ENCODE data around the gene MRPS18B.
A peak's percentile ranks its signal among the peaks of the same experiment; 100 is the strongest.

MRPS18B gene

DNA sequence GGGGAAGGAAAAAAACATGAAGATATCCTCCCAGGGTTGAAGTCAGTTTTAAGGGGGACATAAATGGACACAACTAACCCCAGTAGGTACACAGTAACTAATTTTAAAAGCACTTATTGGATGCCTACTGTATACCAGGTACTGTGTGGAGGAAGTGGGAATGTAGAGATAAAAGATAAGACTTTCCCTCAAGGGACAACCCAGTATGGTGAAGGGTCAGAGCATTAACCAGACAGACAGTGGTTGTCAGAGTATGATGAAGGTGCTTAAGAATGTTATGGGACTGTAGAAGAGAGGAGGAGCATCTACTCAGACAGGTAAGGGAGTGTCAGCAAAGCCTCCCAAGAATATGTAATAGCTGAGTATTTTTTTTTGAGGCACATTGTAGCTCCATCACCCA, 45.5 kb upstream of the MRPS18B start:
- POLR2A ChIA-PET, result no interaction called here
- H3K27ac ChIP-seq (ENCODE audit: insufficient read depth in 1 of 2, low read depth in 1 of 2, low read length in 2 of 2, poor library complexity in 1 of 2, severe bottlenecking in 2 of 2), result peak overlapping the region; percentile 92 to 95
- CTCF ChIA-PET, result no interaction called here
- H3K9me3 ChIP-seq (ENCODE audit: control extremely low read depth in 1 of 5, control insufficient read depth in 4 of 5, insufficient read depth in 2 of 5, low read depth in 1 of 5, low read length in 4 of 5), result no peaks in the 10 kb centered on the region
- no peak for DNase-seq
- peaks cover 2 to 30% (median 12%) of the 10 kb centered on the region in 4 experiments for H3K36me3 ChIP-seq (ENCODE audit: control insufficient read depth in 4 of 4, insufficient read depth in 4 of 4, low read length in 3 of 4)
- peak overlapping the region in 6 of 7 experiments; percentile 83 to 97 (median 95) for H3K4me3 ChIP-seq (ENCODE audit: control insufficient read depth in 1 of 7, extremely low read depth in 1 of 7, insufficient read depth in 4 of 7, low read depth in 2 of 7, low read length in 6 of 7)
- H3K27me3 ChIP-seq (replicated peaks in 2 of 5; ENCODE audit: control insufficient read depth in 4 of 5, insufficient read depth in 5 of 5, low read length in 4 of 5), result no peaks in the 10 kb centered on the region
- peaks cover 11 to 36% (median 26%) of the 10 kb centered on the region in 4 experiments for H3K4me1 ChIP-seq (ENCODE audit: control extremely low read depth in 1 of 4, control insufficient read depth in 4 of 4, insufficient read depth in 4 of 4, low read length in 3 of 4)

DNA sequence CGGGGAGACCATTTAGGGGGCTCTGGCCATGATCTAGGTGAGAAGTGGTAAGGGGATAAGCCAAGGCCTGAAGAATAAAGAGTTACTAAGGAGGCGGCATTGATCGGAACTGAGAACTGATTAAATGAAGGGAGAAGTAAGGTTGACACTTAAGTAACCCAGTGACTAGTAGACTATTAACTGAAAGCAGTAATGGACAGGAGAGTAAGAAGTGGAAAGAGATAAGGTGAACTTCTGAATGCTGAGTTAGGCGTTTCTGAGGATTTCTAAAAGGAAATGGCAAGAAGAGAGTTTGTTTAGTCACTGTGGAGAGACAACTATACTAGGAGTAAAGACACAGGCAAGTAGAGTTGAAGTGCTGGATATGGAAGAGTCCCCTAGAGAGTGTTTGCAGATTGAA, 44.5 kb upstream of the MRPS18B start:
- Histone ChIP-seq H3K4me3 (ENCODE audit: control insufficient read depth in 1 of 7, extremely low read depth in 1 of 7, insufficient read depth in 4 of 7, low read depth in 2 of 7, low read length in 6 of 7) (peak overlapping the region in 1 of 7 experiments; percentile 95), H3K4me1 (ENCODE audit: control extremely low read depth in 1 of 4, control insufficient read depth in 4 of 4, insufficient read depth in 4 of 4, low read length in 3 of 4) (peaks cover 11 to 36% (median 26%) of the 10 kb centered on the region in 4 experiments), H3K36me3 (ENCODE audit: control insufficient read depth in 4 of 4, insufficient read depth in 4 of 4, low read length in 3 of 4) (peaks cover 7 to 40% (median 21%) of the 10 kb centered on the region in 4 experiments), H3K27ac (ENCODE audit: insufficient read depth in 1 of 2, low read depth in 1 of 2, low read length in 2 of 2, poor library complexity in 1 of 2, severe bottlenecking in 2 of 2) (peak overlapping the region in 1 of 2 experiments; percentile 44), H3K9me3 (ENCODE audit: control extremely low read depth in 1 of 5, control insufficient read depth in 4 of 5, insufficient read depth in 2 of 5, low read depth in 1 of 5, low read length in 4 of 5) (no peaks in the 10 kb centered on the region), H3K27me3 (replicated peaks in 2 of 5; ENCODE audit: control insufficient read depth in 4 of 5, insufficient read depth in 5 of 5, low read length in 4 of 5) (no peaks in the 10 kb centered on the region)
- DNase-seq, result no peak
- ChIA-PET POLR2A (interaction anchor here (0.6 kb wide), 1 partner anchor 16 kb away, joined by 4 read pairs; no protein-coding TSS in a partner anchor), CTCF (interaction anchor here (1.2 to 1.4 kb wide), 2 partner anchors 24 to 89 kb away, joined by 4 read pairs; no protein-coding TSS in a partner anchor)
- WGBS (ENCODE audit: insufficient coverage), result 67% methylated on average over 3 of the region's 4 CpGs

DNA sequence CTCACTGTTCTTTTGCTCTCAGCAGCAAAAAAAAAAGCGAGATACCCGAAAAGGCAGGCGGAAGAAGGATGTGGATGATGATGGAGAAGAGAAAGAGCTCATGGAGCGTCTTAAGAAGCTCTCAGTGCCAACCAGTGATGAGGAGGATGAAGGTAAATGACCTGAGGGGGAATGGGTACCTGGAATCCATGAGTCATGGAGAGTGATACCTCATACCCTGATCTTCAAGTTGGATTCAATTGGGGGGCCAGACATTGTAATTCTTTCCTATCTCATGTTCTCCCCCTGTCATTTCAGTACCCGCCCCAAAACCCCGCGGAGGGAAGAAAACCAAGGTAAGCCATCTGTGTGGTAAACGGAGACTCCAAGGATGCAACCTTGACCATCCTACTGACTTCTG, 39.6 kb upstream of the MRPS18B start:
- DNase-seq, result no peak
- ChIA-PET CTCF (interaction anchor here (0.9 to 2.9 kb wide), 8 partner anchors 9 to 153 kb away, joined by 3 to 18 read pairs (median 5); no protein-coding TSS in a partner anchor), POLR2A (interaction anchor here (0.6 to 1.5 kb wide), 2 partner anchors 14 to 94 kb away, joined by 4 to 10 read pairs; no protein-coding TSS in a partner anchor)
- peaks cover 0 to 11% (median 2%) of the 10 kb centered on the region in 4 experiments for H3K4me1 ChIP-seq (ENCODE audit: control extremely low read depth in 1 of 4, control insufficient read depth in 4 of 4, insufficient read depth in 4 of 4, low read length in 3 of 4)
- no peak overlapping the region for H3K27ac ChIP-seq (ENCODE audit: insufficient read depth in 1 of 2, low read depth in 1 of 2, low read length in 2 of 2, poor library complexity in 1 of 2, severe bottlenecking in 2 of 2)
- no peak overlapping the region for H3K4me3 ChIP-seq (ENCODE audit: control insufficient read depth in 1 of 7, extremely low read depth in 1 of 7, insufficient read depth in 4 of 7, low read depth in 2 of 7, low read length in 6 of 7)
- peaks cover 16 to 75% (median 55%) of the 10 kb centered on the region in 4 experiments for H3K36me3 ChIP-seq (ENCODE audit: control insufficient read depth in 4 of 4, insufficient read depth in 4 of 4, low read length in 3 of 4)
- 99% methylated on average over 8 of the region's 8 CpGs for WGBS (ENCODE audit: insufficient coverage)
- no peaks in the 10 kb centered on the region for H3K9me3 ChIP-seq (ENCODE audit: control extremely low read depth in 1 of 5, control insufficient read depth in 4 of 5, insufficient read depth in 2 of 5, low read depth in 1 of 5, low read length in 4 of 5)
- H3K27me3 ChIP-seq (replicated peaks in 2 of 5; ENCODE audit: control insufficient read depth in 4 of 5, insufficient read depth in 5 of 5, low read length in 4 of 5), result no peaks in the 10 kb centered on the region

DNA sequence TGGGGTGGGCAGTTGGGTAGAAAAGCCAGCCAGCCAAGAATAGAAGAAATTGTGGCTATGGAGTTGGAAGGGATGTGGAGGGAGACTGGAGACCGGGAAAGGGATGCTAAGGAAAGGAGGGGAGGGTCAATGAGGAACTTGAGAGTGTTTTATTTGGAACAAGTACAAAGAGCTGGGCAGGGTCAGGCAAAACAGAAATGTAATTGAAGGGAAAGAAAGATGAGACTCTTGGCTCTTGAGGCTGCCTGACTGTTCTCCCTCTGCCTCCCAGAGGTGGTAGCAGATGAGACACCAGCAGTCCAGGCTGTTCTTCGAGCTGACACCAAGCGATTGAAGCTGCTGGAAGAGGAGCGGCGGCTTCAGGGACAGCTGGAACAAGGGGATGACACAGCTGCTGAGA, 33.7 kb upstream of the MRPS18B start:
- CTCF ChIA-PET, result interaction anchor here (1.7 to 3.0 kb wide), 4 partner anchors 11 to 56 kb away, joined by 4 to 23 read pairs (median 7); no protein-coding TSS in a partner anchor
- POLR2A ChIA-PET, result no interaction called here
- no peak overlapping the region for H3K4me3 ChIP-seq (ENCODE audit: control insufficient read depth in 1 of 7, extremely low read depth in 1 of 7, insufficient read depth in 4 of 7, low read depth in 2 of 7, low read length in 6 of 7)
- H3K36me3 ChIP-seq (ENCODE audit: control insufficient read depth in 4 of 4, insufficient read depth in 4 of 4, low read length in 3 of 4), result peaks cover 26 to 83% (median 75%) of the 10 kb centered on the region in 4 experiments
- DNase-seq, result no peak
- no peaks in the 10 kb centered on the region for H3K27me3 ChIP-seq (replicated peaks in 2 of 5; ENCODE audit: control insufficient read depth in 4 of 5, insufficient read depth in 5 of 5, low read length in 4 of 5)
- H3K27ac ChIP-seq (ENCODE audit: insufficient read depth in 1 of 2, low read depth in 1 of 2, low read length in 2 of 2, poor library complexity in 1 of 2, severe bottlenecking in 2 of 2), result no peak overlapping the region
- no peaks in the 10 kb centered on the region for H3K4me1 ChIP-seq (ENCODE audit: control extremely low read depth in 1 of 4, control insufficient read depth in 4 of 4, insufficient read depth in 4 of 4, low read length in 3 of 4)
- H3K9me3 ChIP-seq (ENCODE audit: control extremely low read depth in 1 of 5, control insufficient read depth in 4 of 5, insufficient read depth in 2 of 5, low read depth in 1 of 5, low read length in 4 of 5), result no peaks in the 10 kb centered on the region
- WGBS (ENCODE audit: insufficient coverage), result 100% methylated on average over 5 of the region's 5 CpGs

DNA sequence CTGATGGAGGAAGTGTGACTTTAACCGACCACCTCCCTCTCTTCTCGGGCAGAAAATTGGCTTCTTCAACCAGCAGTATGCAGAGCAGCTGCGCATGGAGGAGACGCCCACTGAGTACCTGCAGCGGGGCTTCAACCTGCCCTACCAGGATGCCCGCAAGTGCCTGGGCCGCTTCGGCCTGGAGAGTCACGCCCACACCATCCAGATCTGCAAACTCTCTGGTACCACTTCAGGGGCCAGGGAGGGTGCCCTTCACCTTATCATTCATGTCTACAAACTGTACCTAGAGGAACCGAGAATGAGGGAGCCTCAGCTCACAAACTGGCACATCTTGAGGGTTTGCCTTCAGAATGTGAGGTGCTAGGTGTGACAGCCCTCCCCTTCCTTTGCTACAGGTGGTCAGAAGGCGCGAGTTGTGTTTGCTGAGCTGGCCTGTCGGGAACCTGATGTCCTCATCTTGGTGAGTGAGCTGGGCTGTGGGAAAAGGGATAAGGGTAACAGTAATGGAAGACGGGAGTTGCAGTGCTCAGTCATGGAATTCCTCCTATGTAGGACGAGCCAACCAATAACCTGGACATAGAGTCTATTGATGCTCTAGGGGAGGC, 27.8 kb upstream of the MRPS18B start:
- no peak overlapping the region for H3K4me3 ChIP-seq (ENCODE audit: control insufficient read depth in 1 of 7, extremely low read depth in 1 of 7, insufficient read depth in 4 of 7, low read depth in 2 of 7, low read length in 6 of 7)
- no peaks in the 10 kb centered on the region for H3K4me1 ChIP-seq (ENCODE audit: control extremely low read depth in 1 of 4, control insufficient read depth in 4 of 4, insufficient read depth in 4 of 4, low read length in 3 of 4)
- peaks cover 26 to 79% (median 66%) of the 10 kb centered on the region in 4 experiments for H3K36me3 ChIP-seq (ENCODE audit: control insufficient read depth in 4 of 4, insufficient read depth in 4 of 4, low read length in 3 of 4)
- 98% methylated on average over 11 of the region's 15 CpGs for WGBS (ENCODE audit: insufficient coverage)
- ChIA-PET POLR2A (interaction anchor here (0.6 kb wide), 1 partner anchor 16 kb away, joined by 4 read pairs; no protein-coding TSS in a partner anchor), CTCF (interaction anchor here (1.0 to 2.5 kb wide), 14 partner anchors 10 to 109 kb away, joined by 3 to 9 read pairs (median 4); no protein-coding TSS in a partner anchor)
- no peaks in the 10 kb centered on the region for H3K9me3 ChIP-seq (ENCODE audit: control extremely low read depth in 1 of 5, control insufficient read depth in 4 of 5, insufficient read depth in 2 of 5, low read depth in 1 of 5, low read length in 4 of 5)
- no peaks in the 10 kb centered on the region for H3K27me3 ChIP-seq (replicated peaks in 2 of 5; ENCODE audit: control insufficient read depth in 4 of 5, insufficient read depth in 5 of 5, low read length in 4 of 5)
- H3K27ac ChIP-seq (ENCODE audit: insufficient read depth in 1 of 2, low read depth in 1 of 2, low read length in 2 of 2, poor library complexity in 1 of 2, severe bottlenecking in 2 of 2), result no peak overlapping the region
- DNase-seq, result no peak

DNA sequence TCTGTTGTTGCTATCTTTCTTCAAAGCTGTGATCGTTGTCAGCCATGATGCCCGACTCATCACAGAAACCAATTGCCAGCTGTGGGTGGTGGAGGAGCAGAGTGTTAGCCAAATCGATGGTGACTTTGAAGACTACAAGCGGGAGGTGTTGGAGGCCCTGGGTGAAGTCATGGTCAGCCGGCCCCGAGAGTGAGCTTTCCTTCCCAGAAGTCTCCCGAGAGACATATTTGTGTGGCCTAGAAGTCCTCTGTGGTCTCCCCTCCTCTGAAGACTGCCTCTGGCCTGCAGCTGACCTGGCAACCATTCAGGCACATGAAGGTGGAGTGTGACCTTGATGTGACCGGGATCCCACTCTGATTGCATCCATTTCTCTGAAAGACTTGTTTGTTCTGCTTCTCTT, 27.1 kb upstream of the MRPS18B start:
- ChIA-PET CTCF (interaction anchor here (0.9 to 2.5 kb wide), 18 partner anchors 9 to 109 kb away, joined by 3 to 9 read pairs (median 4); no protein-coding TSS in a partner anchor), POLR2A (interaction anchor here (0.7 kb wide), 1 partner anchor 17 kb away, joined by 3 read pairs; no protein-coding TSS in a partner anchor)

DNA sequence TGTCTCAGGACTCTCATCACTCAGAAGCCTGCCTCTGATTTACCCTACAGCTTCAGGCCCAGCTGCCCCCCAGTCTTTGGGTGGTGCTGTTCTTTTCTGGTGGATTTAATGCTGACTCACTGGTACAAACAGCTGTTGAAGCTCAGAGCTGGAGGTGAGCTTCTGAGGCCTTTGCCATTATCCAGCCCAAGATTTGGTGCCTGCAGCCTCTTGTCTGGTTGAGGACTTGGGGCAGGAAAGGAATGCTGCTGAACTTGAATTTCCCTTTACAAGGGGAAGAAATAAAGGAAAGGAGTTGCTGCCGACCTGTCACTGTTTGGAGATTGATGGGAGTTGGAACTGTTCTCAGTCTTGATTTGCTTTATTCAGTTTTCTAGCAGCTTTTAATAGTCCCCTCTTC, 26.6 kb upstream of the MRPS18B start:
- H3K27ac ChIP-seq (ENCODE audit: insufficient read depth in 1 of 2, low read depth in 1 of 2, low read length in 2 of 2, poor library complexity in 1 of 2, severe bottlenecking in 2 of 2), result peak overlapping the region in 1 of 2 experiments; percentile 27
- WGBS (ENCODE audit: insufficient coverage), result no CpG with 5 or more reads among the region's 1 CpG
- no peaks in the 10 kb centered on the region for H3K27me3 ChIP-seq (replicated peaks in 2 of 5; ENCODE audit: control insufficient read depth in 4 of 5, insufficient read depth in 5 of 5, low read length in 4 of 5)
- H3K4me1 ChIP-seq (ENCODE audit: control extremely low read depth in 1 of 4, control insufficient read depth in 4 of 4, insufficient read depth in 4 of 4, low read length in 3 of 4), result no peaks in the 10 kb centered on the region
- H3K36me3 ChIP-seq (ENCODE audit: control insufficient read depth in 4 of 4, insufficient read depth in 4 of 4, low read length in 3 of 4), result peaks cover 20 to 70% (median 55%) of the 10 kb centered on the region in 4 experiments
- peak in 2 of 3 donors; percentile 23 to 33 for DNase-seq
- H3K4me3 ChIP-seq (ENCODE audit: control insufficient read depth in 1 of 7, extremely low read depth in 1 of 7, insufficient read depth in 4 of 7, low read depth in 2 of 7, low read length in 6 of 7), result no peak overlapping the region
- ChIA-PET POLR2A (interaction anchor here (0.7 to 0.9 kb wide), 2 partner anchors 16 to 109 kb away, joined by 3 read pairs; no protein-coding TSS in a partner anchor), CTCF (interaction anchor here (0.9 to 2.5 kb wide), 16 partner anchors 9 to 110 kb away, joined by 3 to 9 read pairs (median 4); no protein-coding TSS in a partner anchor)
- no peaks in the 10 kb centered on the region for H3K9me3 ChIP-seq (ENCODE audit: control extremely low read depth in 1 of 5, control insufficient read depth in 4 of 5, insufficient read depth in 2 of 5, low read depth in 1 of 5, low read length in 4 of 5)

More for the DNA sequence above, 27.1 kb upstream of the MRPS18B start:
- WGBS (ENCODE audit: insufficient coverage), result 100% methylated on average over 5 of the region's 8 CpGs
- H3K36me3 ChIP-seq (ENCODE audit: control insufficient read depth in 4 of 4, insufficient read depth in 4 of 4, low read length in 3 of 4), result peaks cover 21 to 75% (median 60%) of the 10 kb centered on the region in 4 experiments
- no peaks in the 10 kb centered on the region for H3K4me1 ChIP-seq (ENCODE audit: control extremely low read depth in 1 of 4, control insufficient read depth in 4 of 4, insufficient read depth in 4 of 4, low read length in 3 of 4)
- no peak overlapping the region for H3K4me3 ChIP-seq (ENCODE audit: control insufficient read depth in 1 of 7, extremely low read depth in 1 of 7, insufficient read depth in 4 of 7, low read depth in 2 of 7, low read length in 6 of 7)
- H3K27me3 ChIP-seq (replicated peaks in 2 of 5; ENCODE audit: control insufficient read depth in 4 of 5, insufficient read depth in 5 of 5, low read length in 4 of 5), result no peaks in the 10 kb centered on the region
- H3K9me3 ChIP-seq (ENCODE audit: control extremely low read depth in 1 of 5, control insufficient read depth in 4 of 5, insufficient read depth in 2 of 5, low read depth in 1 of 5, low read length in 4 of 5), result no peaks in the 10 kb centered on the region
- DNase-seq, result no peak
- H3K27ac ChIP-seq (ENCODE audit: insufficient read depth in 1 of 2, low read depth in 1 of 2, low read length in 2 of 2, poor library complexity in 1 of 2, severe bottlenecking in 2 of 2), result no peak overlapping the region
